Type B pancreatic cell (in vitro differentiated cells): ENCODE data around the gene PSMD13. TPM values are rescaled to one million over a fixed set of nuclear protein-coding genes. Genes with fewer than 3 reads are reported as not detected.

Experiments
- DNase-seq: peaks from one replicate; pipeline ENCODE4 v3.0.0; 2021; ENCODE audit warnings: mixed read lengths; ENCODE audit not compliant: unreplicated experiment; ENCODE audit errors: extremely low spot score
- H3K27ac Mint-ChIP-seq: 2 replicates; pipeline ENCODE4 v1.8.0; 2021; ENCODE audit warnings: mild to moderate bottlenecking, mixed read lengths
- H3K27me3 Mint-ChIP-seq: 2 replicates; pipeline ENCODE4 v1.8.0; 2021; ENCODE audit warnings: mixed read lengths
- H3K36me3 Mint-ChIP-seq: 2 replicates; pipeline ENCODE4 v1.8.0; 2021; ENCODE audit warnings: mixed read lengths
- H3K4me1 Mint-ChIP-seq: one replicate; pipeline ENCODE4 v1.8.0; 2021; ENCODE audit warnings: mixed read lengths; ENCODE audit not compliant: unreplicated experiment
- H3K4me3 Mint-ChIP-seq: 2 replicates; pipeline ENCODE4 v1.8.0; 2021; ENCODE audit warnings: mild to moderate bottlenecking, mixed read lengths
- H3K9me3 Mint-ChIP-seq: 2 replicates; pipeline ENCODE4 v1.8.0; 2021; ENCODE audit warnings: mixed read lengths
- total RNA-seq: library from RNA; stranded (reverse); gene quantifications from 2 replicates; pipeline ENCODE4 v1.2.1, GENCODE V29; 2021; ENCODE audit warnings: low replicate concordance
- TF ChIP-seq, protein P1 (sequence below): fragments of 200-600 bp; sonication (generic); conservative IDR thresholded peaks from 2 replicates; pipeline ENCODE4 v1.5.0; 2021; ENCODE audit warnings: antibody characterized with exemption, mild to moderate bottlenecking

Gene PSMD13
- total RNA-seq, 1 donor from 2014 or later = 115 TPM

DNA sequence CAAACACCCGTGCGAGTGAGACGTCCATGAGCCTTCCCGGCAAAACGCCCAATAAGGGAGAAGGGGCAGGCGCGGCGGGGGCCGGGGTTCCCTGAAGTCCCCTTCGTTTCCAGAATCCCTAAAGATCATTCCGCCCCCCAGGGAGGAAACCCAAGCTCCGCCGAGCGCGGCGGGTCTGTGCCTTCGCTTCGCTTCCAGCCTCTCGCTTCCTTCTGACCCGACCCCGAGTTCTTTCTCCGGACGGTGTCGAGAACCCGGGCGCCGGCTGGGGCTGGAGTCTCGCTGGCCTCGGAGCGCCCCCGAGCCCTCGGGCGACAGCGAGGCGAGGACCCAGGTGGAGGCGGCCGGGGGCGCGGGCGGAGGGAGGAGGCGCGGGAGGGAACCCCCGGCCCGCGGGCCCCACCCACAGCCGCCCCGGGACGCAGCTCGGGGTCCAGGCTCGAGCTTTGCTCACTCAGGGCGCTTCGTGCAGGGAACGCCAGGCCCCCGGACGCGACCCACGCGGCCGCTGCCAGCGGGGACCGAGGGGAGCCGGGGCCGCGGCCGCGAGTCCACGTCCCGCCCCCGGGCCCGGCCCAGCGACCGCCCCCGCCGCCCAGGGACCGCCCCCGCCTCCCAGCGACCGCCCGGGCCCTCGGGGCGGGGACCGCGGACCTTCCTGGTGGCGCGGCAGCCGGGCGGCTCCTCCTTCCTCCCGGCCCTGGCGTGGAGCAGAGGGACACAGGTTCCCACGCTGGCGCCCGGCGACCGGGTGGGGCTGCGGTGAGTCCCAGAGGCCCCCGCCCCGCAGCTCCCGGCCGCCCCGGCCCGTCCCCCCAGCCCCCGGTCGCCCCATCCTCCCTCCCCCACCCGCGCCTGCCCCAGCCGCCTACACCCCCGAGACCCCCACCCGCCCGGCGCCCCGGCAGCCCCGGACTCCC lies 52.0 kb downstream of the PSMD13 start, which contains the start of gene PGGHG:
Gene PGGHG, plus strand, starts transcription at position 649 of the 920 bp plus-strand sequence. CDS start 691 bp downstream, outside the sequence.
- DNase-seq = peak; percentile 70
- H3K4me3 Mint-ChIP-seq = peak within 1 kb of the TSS; percentile 84
- no peak within 1 kb of the TSS for H3K27ac Mint-ChIP-seq
- TF ChIP-seq, protein P1, sequence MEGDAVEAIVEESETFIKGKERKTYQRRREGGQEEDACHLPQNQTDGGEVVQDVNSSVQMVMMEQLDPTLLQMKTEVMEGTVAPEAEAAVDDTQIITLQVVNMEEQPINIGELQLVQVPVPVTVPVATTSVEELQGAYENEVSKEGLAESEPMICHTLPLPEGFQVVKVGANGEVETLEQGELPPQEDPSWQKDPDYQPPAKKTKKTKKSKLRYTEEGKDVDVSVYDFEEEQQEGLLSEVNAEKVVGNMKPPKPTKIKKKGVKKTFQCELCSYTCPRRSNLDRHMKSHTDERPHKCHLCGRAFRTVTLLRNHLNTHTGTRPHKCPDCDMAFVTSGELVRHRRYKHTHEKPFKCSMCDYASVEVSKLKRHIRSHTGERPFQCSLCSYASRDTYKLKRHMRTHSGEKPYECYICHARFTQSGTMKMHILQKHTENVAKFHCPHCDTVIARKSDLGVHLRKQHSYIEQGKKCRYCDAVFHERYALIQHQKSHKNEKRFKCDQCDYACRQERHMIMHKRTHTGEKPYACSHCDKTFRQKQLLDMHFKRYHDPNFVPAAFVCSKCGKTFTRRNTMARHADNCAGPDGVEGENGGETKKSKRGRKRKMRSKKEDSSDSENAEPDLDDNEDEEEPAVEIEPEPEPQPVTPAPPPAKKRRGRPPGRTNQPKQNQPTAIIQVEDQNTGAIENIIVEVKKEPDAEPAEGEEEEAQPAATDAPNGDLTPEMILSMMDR = no peak
- peaks cover 16% of the 10 kb centered on the region for H3K27me3 Mint-ChIP-seq
- H3K4me1 Mint-ChIP-seq = peaks cover 3% of the 10 kb centered on the region
- H3K36me3 Mint-ChIP-seq = peaks cover 3% of the 10 kb centered on the region
- H3K9me3 Mint-ChIP-seq = no peaks in the 10 kb centered on the region

DNA sequence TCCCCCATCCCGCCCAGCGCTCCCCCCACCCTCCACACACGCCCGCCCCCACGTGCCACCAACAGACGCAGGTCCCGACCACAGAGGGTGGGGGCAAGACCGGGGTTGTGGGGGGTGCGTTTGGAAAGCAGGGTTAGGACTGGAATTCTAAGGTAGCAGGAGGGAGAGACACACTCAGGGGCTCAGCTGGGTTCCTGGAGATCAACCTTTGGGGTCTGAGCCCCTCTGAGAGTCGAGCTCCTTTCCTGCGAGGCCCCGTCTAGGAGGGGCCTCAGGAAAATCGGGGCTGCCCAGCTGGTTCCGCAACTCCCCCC lies 52.6 kb downstream of the PSMD13 start:
- DNase-seq = no peak
- Mint-ChIP-seq H3K4me1 (peaks cover 3% of the 10 kb centered on the region), H3K27me3 (peaks cover 16% of the 10 kb centered on the region), H3K9me3 (no peaks in the 10 kb centered on the region), H3K27ac (no peak overlapping the region), H3K4me3 (peak overlapping the region; percentile 69), H3K36me3 (peaks cover 3% of the 10 kb centered on the region)
- TF ChIP-seq, protein P1 = no peak

DNA sequence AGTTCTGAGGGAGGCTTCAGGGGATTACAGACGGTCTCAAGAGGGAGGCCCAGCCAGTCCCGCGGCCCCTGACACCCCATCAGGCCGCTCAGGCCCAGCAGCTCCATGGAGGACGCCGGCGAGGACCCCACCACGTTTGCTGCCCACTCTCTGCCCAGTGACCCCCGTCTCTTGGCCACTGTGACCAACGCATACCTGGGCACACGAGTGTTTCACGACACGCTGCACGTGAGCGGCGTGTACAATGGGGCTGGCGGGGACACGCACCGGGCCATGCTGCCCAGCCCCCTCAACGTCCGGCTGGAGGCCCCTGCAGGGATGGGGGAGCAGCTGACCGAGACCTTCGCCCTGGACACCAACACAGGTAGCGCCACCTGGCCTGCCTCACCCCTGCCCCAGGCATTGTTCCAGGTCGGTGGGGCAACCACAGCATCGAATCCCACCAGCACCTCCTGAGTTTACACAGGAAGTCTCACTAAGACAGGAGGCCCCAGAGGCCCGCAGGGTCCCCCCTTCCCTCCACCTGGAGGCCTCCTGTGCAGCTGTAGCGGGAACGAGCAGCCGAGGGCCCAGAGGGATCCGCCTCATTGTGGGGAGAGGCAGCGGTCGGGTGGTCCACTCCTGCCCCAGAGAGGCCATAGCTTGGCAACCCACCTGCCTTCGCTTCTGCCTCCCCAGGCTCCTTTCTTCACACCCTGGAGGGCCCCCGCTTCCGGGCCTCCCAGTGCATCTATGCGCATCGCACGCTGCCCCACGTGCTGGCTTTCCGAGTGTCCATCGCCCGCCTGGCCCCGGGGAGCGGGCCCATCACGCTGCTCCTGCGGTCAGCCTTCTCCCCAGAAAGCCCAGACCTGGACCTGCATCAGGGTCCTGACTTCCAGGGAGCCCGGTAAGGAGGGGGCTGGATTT lies 53.2 kb downstream of the PSMD13 start:
- no peak overlapping the region for H3K27ac Mint-ChIP-seq
- H3K4me3 Mint-ChIP-seq = peak overlapping the region; percentile 69
- peaks cover 3% of the 10 kb centered on the region for H3K36me3 Mint-ChIP-seq
- peaks cover 3% of the 10 kb centered on the region for H3K4me1 Mint-ChIP-seq
- no peaks in the 10 kb centered on the region for H3K9me3 Mint-ChIP-seq
- H3K27me3 Mint-ChIP-seq = peaks cover 16% of the 10 kb centered on the region
- TF ChIP-seq, protein P1 = no peak
- DNase-seq = no peak

DNA sequence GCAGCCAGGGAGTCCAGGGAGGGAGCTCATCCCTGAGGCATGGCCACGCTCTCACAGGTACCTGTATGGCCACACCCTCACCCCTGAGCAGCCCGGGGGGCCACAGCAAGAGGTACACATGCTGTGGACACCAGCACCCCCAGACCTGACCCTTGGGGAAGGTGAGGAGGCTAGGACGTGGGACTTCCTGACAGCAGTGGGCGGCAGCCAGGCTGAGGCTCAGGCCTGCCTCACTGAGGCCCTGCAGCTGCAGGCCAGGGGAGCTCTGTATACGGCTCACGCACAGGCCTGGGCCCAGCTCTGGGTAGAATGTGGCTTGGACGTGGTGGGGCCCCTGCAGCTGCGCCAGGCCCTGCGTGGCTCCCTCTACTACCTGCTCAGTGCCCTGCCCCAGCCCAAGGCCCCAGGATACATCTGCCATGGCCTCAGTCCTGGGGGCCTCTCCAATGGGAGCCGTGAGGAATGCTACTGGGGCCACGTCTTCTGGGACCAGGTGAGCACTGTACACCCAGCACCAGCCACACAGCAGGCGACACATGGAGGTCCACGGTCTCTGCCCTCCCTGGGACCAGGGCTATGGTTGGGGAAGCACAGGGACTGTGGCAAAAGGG lies 54.0 kb downstream of the PSMD13 start:
- Mint-ChIP-seq H3K27me3 (peaks cover 16% of the 10 kb centered on the region), H3K4me3 (peak overlapping the region; percentile 67), H3K4me1 (peaks cover 3% of the 10 kb centered on the region), H3K9me3 (no peaks in the 10 kb centered on the region), H3K36me3 (peaks cover 3% of the 10 kb centered on the region), H3K27ac (no peak overlapping the region)
- TF ChIP-seq, protein P1 = no peak
- DNase-seq = no peak
